GM12892 (cell line): ENCODE measurements around the gene ZNF70.

Source experiments
- POLR2A ChIP-seq: IDR thresholded peaks from 2 replicates; pipeline ENCODE4 v1.6.1; 2011; ENCODE audit warnings: low read depth, low read length, control low read depth
- POLR2AphosphoS5 ChIP-seq: IDR thresholded peaks from 2 replicates; pipeline ENCODE4 v1.6.1; 2011; ENCODE audit warnings: low read depth, low read length, control low read depth
- TAF1 ChIP-seq: IDR thresholded peaks from 2 replicates; pipeline ENCODE4 v1.6.1; 2011; ENCODE audit warnings: low read depth, mild to moderate bottlenecking, control low read depth, low read length, borderline replicate concordance

DNA sequence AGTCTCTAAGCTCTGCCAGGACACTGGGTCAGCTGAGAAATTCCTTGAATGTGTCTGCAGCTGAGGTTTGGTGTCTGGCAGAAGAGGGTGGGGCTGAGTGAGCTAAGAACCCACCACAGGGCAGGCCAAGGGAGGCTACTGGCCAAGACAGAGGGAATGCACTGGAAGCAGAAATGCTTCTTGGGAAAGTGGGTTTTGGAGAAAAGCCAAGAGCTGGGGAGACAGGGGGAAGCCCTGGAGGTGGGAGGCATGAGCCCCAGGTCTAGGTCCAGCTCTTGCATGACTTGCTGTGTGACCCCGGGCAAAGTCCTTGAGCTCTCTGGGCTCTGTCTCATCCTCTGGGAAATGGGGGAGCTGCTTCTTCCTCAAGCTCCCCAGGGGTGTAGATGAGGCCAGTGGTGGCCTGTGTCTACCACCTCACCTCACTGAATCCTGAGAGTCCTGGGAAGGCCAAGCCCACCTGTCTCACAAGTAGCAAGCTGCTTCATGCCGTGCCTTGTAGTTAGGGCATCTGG lies 24.1 kb upstream of the ZNF70 start:
- no peak for TF ChIP-seq POLR2A
- TF ChIP-seq POLR2AphosphoS5: no peak
- TF ChIP-seq TAF1: no peak
